IPS-18c (cell line): ENCODE results near the gene PLEKHA7.

ENCODE experiments used
- H3K4me3 ChIP-seq: 2 replicates; pipeline ENCODE4 v1.7.0; 2013; ENCODE audit warnings: low read depth, mild to moderate bottlenecking, low read length, moderate library complexity; ENCODE audit not compliant: insufficient read depth
- H3K9me3 ChIP-seq: one replicate; pipeline ENCODE4 v1.6.1; 2013; ENCODE audit warnings: mild to moderate bottlenecking, low read length, moderate library complexity; ENCODE audit not compliant: control insufficient read depth, insufficient read depth

PLEKHA7 gene

GRCh38 chr11:16801288-16801980 lies 212.8 kb downstream of the PLEKHA7 start:
- H3K4me3 ChIP-seq, result no peak overlapping the region
- H3K9me3 ChIP-seq, result no peaks in the 10 kb centered on the region

GRCh38 chr11:16800382-16800781 lies 213.8 kb downstream of the PLEKHA7 start:
- H3K9me3 ChIP-seq, result no peaks in the 10 kb centered on the region
- H3K4me3 ChIP-seq, result no peak overlapping the region

- no peaks in the 10 kb centered on the region for H3K9me3 ChIP-seq
- no peak overlapping the region for H3K4me3 ChIP-seq
These were observed 214.3 kb downstream of the PLEKHA7 start for GRCh38 chr11:16799890-16800289.

GRCh38 chr11:16799221-16799620 lies 215.0 kb downstream of the PLEKHA7 start:
- Histone ChIP-seq H3K4me3 (no peak overlapping the region), H3K9me3 (no peaks in the 10 kb centered on the region)

GRCh38 chr11:16797776-16798175 lies 216.4 kb downstream of the PLEKHA7 start:
- no peaks in the 10 kb centered on the region for H3K9me3 ChIP-seq
- H3K4me3 ChIP-seq, result no peak overlapping the region

GRCh38 chr11:16796311-16796710 lies 217.9 kb downstream of the PLEKHA7 start:
- no peaks in the 10 kb centered on the region for H3K9me3 ChIP-seq
- no peak overlapping the region for H3K4me3 ChIP-seq

GRCh38 chr11:16795146-16795545 lies 219.1 kb downstream of the PLEKHA7 start:
- Histone ChIP-seq H3K4me3 (no peak overlapping the region), H3K9me3 (no peaks in the 10 kb centered on the region)

- no peak overlapping the region for H3K4me3 ChIP-seq
- H3K9me3 ChIP-seq, result no peaks in the 10 kb centered on the region
These were observed 220.0 kb downstream of the PLEKHA7 start for GRCh38 chr11:16794047-16794818.

GRCh38 chr11:16793511-16793910 lies 220.7 kb downstream of the PLEKHA7 start:
- H3K9me3 ChIP-seq, result no peaks in the 10 kb centered on the region
- no peak overlapping the region for H3K4me3 ChIP-seq

- Histone ChIP-seq H3K9me3 (no peaks in the 10 kb centered on the region), H3K4me3 (no peak overlapping the region)
These were observed 221.2 kb downstream of the PLEKHA7 start for GRCh38 chr11:16793009-16793408.

- Histone ChIP-seq H3K9me3 (no peaks in the 10 kb centered on the region), H3K4me3 (no peak overlapping the region)
These were observed 221.8 kb downstream of the PLEKHA7 start for GRCh38 chr11:16792426-16792825.

GRCh38 chr11:16791191-16791961 lies 222.8 kb downstream of the PLEKHA7 start:
- no peak overlapping the region for H3K4me3 ChIP-seq
- H3K9me3 ChIP-seq, result no peaks in the 10 kb centered on the region

GRCh38 chr11:16790486-16791190 lies 223.6 kb downstream of the PLEKHA7 start:
- Histone ChIP-seq H3K4me3 (no peak overlapping the region), H3K9me3 (no peaks in the 10 kb centered on the region)

GRCh38 chr11:16789560-16790485 lies 224.4 kb downstream of the PLEKHA7 start:
- H3K4me3 ChIP-seq, result no peak overlapping the region
- H3K9me3 ChIP-seq, result no peaks in the 10 kb centered on the region

GRCh38 chr11:16789063-16789420 lies 225.2 kb downstream of the PLEKHA7 start:
- Histone ChIP-seq H3K9me3 (no peaks in the 10 kb centered on the region), H3K4me3 (no peak overlapping the region)
